Measurements from ENCODE around the gene CYTL1.
A peak's percentile ranks its signal among the peaks of the same experiment; 100 is the strongest.

CYTL1 gene

GRCh38 chr4:4986841-4987240, 32.4 kb downstream of the CYTL1 start:
- no peak for TF ChIP-seq CTCF (IDR thresholded peaks at IDR 0.05)

- peak; percentile 24; the same call in 1 of the 2 replicates for TF ChIP-seq CTCF (IDR thresholded peaks at IDR 0.05)
Observed at GRCh38 chr4:4985844-4986243, 33.4 kb downstream of the CYTL1 start.

- TF ChIP-seq CTCF (IDR thresholded peaks at IDR 0.05), result no peak
Observed at GRCh38 chr4:4985036-4985435, 34.2 kb downstream of the CYTL1 start.

GRCh38 chr4:4984186-4984585, 35.1 kb downstream of the CYTL1 start:
- no peak for TF ChIP-seq CTCF (IDR thresholded peaks at IDR 0.05)

- TF ChIP-seq CTCF (IDR thresholded peaks at IDR 0.05), result no peak
Observed at GRCh38 chr4:4981827-4982226, 37.4 kb downstream of the CYTL1 start.

- no peak for TF ChIP-seq CTCF (IDR thresholded peaks at IDR 0.05)
Observed at GRCh38 chr4:4981427-4981826, 37.8 kb downstream of the CYTL1 start.

- TF ChIP-seq CTCF (IDR thresholded peaks at IDR 0.05), result no peak
Observed at GRCh38 chr4:4980621-4981230, 38.5 kb downstream of the CYTL1 start.

GRCh38 chr4:4979971-4980370, 39.3 kb downstream of the CYTL1 start:
- TF ChIP-seq CTCF (IDR thresholded peaks at IDR 0.05), result no peak

All from LNCAP (cell line).